ENCODE results near the gene CD22. TPM values are rescaled to one million over a fixed set of nuclear protein-coding genes. Genes with fewer than 3 reads are reported as not detected.

The CD22 gene
- total and polyA plus RNA-seq, 2 of the 13 experiments (the other 11 are each of a cell fraction or from before 2014, with no cell fraction given) = 0.71 to 1.7 TPM

- no peak for TF ChIP-seq ZHX2 (IDR thresholded peaks at IDR 0.05; ENCODE audit: low read depth)
- no peak for TF ChIP-seq ZHX2 (CRISPR knock-in tag; IDR thresholded peaks at IDR 0.05; ENCODE audit: borderline replicate concordance)
- TF ChIP-seq TARDBP (CRISPR knock-in tag; IDR thresholded peaks at IDR 0.05) = peak; percentile 38; the same call in 1 of the 2 replicates
- TF ChIP-seq KDM2A (CRISPR knock-in tag; IDR thresholded peaks at IDR 0.05; ENCODE audit: borderline replicate concordance, low read depth) = peak; percentile 26; the same call in 1 of the 2 replicates
- TF ChIP-seq NR2F1 (CRISPR knock-in tag; IDR thresholded peaks at IDR 0.05) = peak in 1 of 2 experiments; percentile 22; a peak in 1 of 4 replicates
- TF ChIP-seq ETV5 (CRISPR knock-in tag; IDR thresholded peaks at IDR 0.05; ENCODE audit: borderline replicate concordance) = peak; percentile 43; the same call in 1 of the 2 replicates
- TF ChIP-seq FOXP4 (CRISPR knock-in tag; IDR thresholded peaks at IDR 0.05) = peak; percentile 78
- peak; percentile 90 for TF ChIP-seq ARID5B (CRISPR knock-in tag; IDR thresholded peaks at IDR 0.05)
- peak; percentile 91 for TF ChIP-seq BCL6 (CRISPR knock-in tag; IDR thresholded peaks at IDR 0.05)
- peak; percentile 43; the same call in 1 of the 2 replicates for TF ChIP-seq HOMEZ (CRISPR knock-in tag; IDR thresholded peaks at IDR 0.05; ENCODE audit: low read depth)
- TF ChIP-seq ZMYM2 (CRISPR knock-in tag; IDR thresholded peaks at IDR 0.05) = no peak
Observed at GRCh38 chr19:35380450-35381124, 51.6 kb downstream of the CD22 start (continued).

Data from HepG2 (cell line).